Pulmonary artery endothelial cell (primary cell): ENCODE results near the gene DISC1. TPM values are rescaled to one million over a fixed set of nuclear protein-coding genes. Genes with fewer than 3 reads are reported as not detected.
"Not testable (repeated sequence)": the region's sequence is repeated elsewhere in the genome, so short reads cannot be mapped to it uniquely, and the experiment has no call there.

Experiments
- DNase-seq: peaks from one replicate; pipeline ENCODE4 v3.0.0-alpha.2; 2011; ENCODE audit warnings: low read depth, low spot score
- total RNA-seq: library from RNA; depleted of rRNA; stranded (reverse); fragments of >200 nt; gene quantifications from 2 replicates; pipeline ENCODE4 v1.2.3, GENCODE V29; 2014

The DISC1 gene
- total RNA-seq, 1 donor from 2014 or later: 10.9 TPM

GRCh38 chr1:231923491-231924041 is 297.0 kb downstream of the DISC1 start:
- DNase-seq: no peak

- DNase-seq: no peak
Observed at GRCh38 chr1:231924180-231924579, 297.6 kb downstream of the DISC1 start.

DNA sequence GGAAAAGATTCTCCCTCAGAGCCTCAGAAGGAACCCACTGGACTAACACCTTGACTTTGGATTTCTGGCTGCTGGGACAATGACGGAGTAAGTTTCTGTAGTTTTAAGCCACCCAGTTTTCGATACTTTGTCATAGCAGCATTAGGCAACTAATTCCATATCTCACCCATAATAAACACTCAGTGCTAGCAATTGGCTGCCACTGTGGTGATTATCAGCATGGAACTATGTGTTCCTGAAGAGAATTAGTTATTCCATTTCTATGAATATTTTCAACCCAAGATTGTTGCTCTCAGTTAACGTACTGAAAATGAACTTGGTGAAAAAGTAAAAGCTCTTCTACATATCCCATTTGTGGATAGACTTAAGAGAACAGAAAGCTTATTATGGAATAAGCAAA is 299.3 kb downstream of the DISC1 start:
- DNase-seq: no peak

- DNase-seq: no peak
Observed at GRCh38 chr1:231926340-231926739, 299.8 kb downstream of the DISC1 start.

GRCh38 chr1:231926933-231927332 is 300.3 kb downstream of the DISC1 start:
- DNase-seq: no peak

GRCh38 chr1:231927431-231927830 is 300.8 kb downstream of the DISC1 start:
- DNase-seq: no peak

DNA sequence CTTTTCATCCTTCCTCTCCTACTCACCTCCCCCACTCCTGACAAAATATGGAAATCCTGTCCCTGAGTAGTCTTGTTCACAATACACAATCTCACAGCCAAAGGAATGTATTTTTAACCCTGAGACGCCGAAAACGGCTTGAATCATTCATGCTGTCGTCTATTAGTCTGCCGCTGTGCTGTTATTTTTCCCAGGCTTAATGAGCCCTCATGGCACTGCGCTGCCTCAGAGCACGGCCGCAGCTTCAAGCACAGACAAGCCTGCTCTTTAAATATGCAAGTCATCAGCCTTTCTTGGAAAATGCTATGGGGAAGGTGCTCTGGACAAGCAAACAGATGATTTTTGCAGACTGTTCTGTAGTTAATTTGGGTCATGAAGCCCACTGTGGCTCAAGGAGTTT is 302.7 kb downstream of the DISC1 start:
- peak; percentile 30 for DNase-seq

GRCh38 chr1:231930257-231930947 is 303.8 kb downstream of the DISC1 start:
- no peak for DNase-seq

GRCh38 chr1:231931146-231931545 is 304.6 kb downstream of the DISC1 start:
- no peak for DNase-seq

DNA sequence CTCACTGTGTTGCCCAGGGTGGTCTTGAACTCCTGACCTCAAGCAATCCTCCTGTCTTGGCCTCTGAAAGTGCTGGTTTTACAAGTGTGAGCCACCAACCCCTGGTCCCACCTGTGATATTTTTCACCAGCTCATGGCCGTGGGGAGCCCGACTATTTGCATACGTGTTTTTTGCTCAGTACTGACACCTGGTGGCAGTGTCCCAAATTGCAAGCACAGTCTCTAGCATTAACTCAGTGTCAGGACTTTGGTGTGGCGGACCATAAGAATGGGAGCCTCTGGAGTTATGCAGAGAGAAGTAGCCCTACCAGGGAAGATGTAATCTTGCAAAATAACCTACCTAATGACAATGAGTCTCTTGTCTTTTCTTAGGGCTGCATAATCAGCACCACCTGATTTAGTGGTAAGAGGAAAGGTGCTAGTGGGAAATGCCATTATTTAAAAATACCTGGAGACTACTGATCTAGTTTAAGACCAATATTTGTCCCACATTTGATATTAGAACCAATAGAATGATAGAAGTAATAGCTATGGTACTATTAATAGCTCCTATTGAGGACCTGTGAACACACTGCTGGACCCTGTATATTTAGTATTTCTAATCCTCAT is 305.4 kb downstream of the DISC1 start:
- DNase-seq: no peak

DNA sequence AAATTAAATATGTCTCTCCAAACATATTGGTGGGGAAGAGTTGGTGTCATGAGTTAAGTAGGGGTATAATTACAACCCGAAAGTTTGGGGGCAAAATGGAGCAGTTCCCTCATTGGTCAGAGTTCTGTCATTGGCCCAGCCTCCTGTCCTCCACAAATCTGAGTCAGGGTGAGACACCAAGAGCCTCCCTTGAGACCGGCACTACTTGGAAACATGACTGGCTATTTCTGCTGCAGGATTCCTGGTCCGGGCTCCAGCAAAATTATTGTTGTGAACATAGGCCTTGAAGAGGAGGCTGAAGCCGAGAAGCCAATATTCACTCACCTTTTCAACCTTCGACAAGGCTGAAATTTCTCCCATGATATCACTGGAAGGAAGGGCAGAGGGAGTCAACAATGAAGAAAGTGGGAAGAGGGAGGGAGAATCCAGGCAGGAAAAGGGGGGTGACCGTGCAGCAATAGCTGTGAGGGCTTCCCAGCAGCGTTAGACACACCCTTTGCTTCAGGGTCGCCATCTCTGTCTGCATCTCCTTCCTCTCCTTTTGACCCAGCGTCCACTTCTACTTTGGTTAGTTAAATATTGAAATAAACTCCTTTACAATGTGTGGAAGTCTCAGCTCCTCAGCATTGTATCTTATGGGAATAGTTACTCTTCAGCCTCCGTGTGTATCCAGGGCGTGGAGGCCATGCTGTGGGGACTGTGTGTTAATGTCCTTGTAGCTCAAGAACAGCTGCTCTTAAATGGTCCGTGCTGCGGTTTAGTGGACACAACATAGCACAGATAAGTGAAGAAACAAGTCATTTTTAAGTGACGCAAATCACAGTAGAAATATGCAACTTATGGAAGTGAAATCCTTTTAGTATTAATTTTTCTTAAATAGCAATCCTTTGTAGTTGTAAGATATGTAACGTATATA is 307.4 kb downstream of the DISC1 start:
- DNase-seq: no peak

GRCh38 chr1:231934797-231935196 is 308.2 kb downstream of the DISC1 start:
- DNase-seq: no peak

- no peak for DNase-seq
Observed at GRCh38 chr1:231935856-231936255, 309.3 kb downstream of the DISC1 start.

GRCh38 chr1:231936983-231937775 is 310.6 kb downstream of the DISC1 start:
- no peak for DNase-seq

DNA sequence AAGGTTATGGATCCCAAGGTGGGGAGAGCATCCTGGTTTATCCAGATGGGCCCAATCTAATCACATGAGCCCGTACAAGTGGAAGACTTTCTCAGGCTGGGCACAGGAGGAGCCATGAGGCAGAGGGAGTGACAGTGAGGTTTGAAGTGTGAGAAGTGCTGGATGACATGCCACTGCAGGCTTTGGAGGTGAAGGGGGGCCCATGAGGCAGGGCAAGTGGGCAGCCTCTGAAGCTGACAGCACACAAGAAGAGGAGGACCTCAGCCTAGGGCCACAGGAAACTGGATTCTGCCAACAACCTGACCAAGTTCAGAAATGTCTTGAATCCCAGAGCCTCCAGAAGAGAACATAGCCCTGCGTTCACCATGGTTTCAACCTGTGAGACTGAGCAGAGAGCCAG is 311.6 kb downstream of the DISC1 start:
- DNase-seq: no peak

GRCh38 chr1:231938711-231939110 is 312.1 kb downstream of the DISC1 start:
- DNase-seq: no peak

- no peak for DNase-seq
Observed at GRCh38 chr1:231939118-231939517, 312.5 kb downstream of the DISC1 start.

DNA sequence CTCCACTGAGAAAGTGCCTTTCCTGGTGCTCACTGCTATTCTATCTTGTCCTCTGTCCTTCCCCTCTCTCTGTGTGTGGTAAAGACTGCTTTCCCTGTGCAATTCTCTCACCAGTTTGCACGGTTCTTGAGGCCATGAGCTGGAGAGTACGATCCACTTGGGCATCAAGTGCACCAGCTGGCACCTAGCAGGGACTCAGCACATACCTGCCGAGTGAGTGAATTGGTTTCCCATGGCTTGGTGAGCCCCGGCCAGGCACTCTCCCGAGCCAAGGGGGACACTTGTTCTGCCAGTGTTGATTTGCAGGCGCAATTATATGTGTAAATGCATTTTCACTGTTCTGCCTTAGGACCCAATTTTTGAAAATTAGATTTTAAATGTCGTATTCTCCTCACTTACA is 313.5 kb downstream of the DISC1 start:
- no peak for DNase-seq

DNA sequence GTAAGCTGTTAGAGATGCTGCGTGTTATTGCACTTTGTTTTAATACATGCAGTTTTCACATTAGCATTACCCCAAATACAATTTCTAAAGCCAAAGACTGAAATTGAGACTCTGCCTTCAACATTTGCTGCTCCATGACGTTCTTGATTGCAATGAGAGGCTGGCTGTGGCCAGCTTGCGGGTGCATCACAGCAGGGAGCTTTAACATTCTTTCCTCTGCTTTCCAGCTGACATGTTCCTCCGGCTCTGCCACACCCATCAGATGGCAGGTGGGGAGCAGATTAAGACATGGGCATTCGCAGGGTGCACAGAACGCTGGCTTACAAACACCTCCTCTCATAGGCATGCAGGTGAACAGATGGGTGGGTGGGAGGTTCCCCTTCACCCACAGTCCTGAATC is 314.1 kb downstream of the DISC1 start:
- no peak for DNase-seq

- DNase-seq: no peak
Observed at GRCh38 chr1:231943084-231943483, 316.5 kb downstream of the DISC1 start.

DNA sequence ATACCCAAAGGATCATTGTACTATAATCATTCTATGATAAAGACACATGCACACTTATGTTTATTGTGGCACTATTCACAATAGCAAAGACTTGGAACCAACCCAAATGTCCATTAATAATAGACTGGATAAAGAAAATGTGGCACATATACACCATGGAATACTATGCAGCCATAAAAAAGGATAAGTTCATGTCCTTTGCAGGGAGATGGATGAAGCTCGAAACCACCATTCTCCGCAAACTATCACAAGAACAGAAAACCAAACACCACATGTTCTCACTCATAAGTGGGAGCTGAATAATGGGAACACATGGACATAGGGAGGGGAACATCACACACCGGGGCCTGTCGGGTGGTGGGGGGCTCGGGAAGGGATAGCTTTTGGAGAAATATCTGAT is 321.5 kb downstream of the DISC1 start:
- not testable (repeated sequence) for DNase-seq
